ENCODE data around the gene SHISA9. TPM values are rescaled to one million over a fixed set of nuclear protein-coding genes. Genes with fewer than 3 reads are reported as not detected.

SHISA9 gene
- total and polyA plus RNA-seq, 2 of the 4 experiments (the other 2 are of a cell fraction): under 0.01 TPM; not detected in 1

DNA sequence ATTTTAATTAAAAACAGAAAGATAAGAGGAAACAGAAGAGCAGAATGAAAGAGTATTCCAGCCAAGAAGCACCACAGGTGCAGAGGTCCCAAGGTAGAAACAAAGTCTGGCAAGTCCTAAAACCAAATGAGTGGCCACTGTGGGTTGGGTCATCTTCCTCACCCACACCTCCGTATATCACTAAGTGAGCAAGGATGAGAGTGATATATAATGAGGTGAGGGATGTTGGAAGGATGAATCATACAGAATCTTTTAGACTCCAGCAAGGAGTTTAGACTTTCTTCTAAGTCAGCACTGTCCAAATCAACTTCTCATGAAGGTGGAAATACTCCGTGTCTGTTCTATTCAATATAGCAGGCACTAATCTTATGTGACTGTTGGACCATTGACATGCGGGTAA lies 70.8 kb downstream of the SHISA9 start:
- Histone ChIP-seq H3K14ac (replicated peaks; ENCODE audit: low read depth, low read length) (no peak overlapping the region), H3K56ac (ENCODE audit: extremely low read depth, insufficient read depth, low read length) (no peak overlapping the region), H3K27ac (ENCODE audit: insufficient read depth, low read length) (no peak overlapping the region), H3K27me3 (ENCODE audit: control insufficient read depth, insufficient read depth, low read length) (no peaks in the 10 kb centered on the region), H2BK15ac (ENCODE audit: low read depth, low read length) (no peak overlapping the region), H3K23ac (ENCODE audit: low read depth, low read length) (no peak overlapping the region), H3K4me3 (ENCODE audit: insufficient read depth, low read depth, low read length) (no peak overlapping the region), H2BK5ac (ENCODE audit: low read depth, low read length, poor library complexity, severe bottlenecking) (no peak overlapping the region), H4K20me1 (ENCODE audit: insufficient read depth, low read length) (no peaks in the 10 kb centered on the region), H3K36me3 (ENCODE audit: control insufficient read depth, insufficient read depth, low read length) (no peaks in the 10 kb centered on the region), H2AFZ (replicated peaks; ENCODE audit: low read length, poor library complexity) (no peak overlapping the region), H4K8ac (ENCODE audit: low read depth in 2 of 2, low read length in 2 of 2) (no peak overlapping the region), H3K9me3 (ENCODE audit: control insufficient read depth, insufficient read depth, low read length) (peaks cover 12% of the 10 kb centered on the region), H3K4me2 (ENCODE audit: low read depth, low read length) (no peak overlapping the region), H2BK20ac (ENCODE audit: low read depth, low read length) (no peak overlapping the region), H3K18ac (ENCODE audit: low read depth, low read length) (no peak overlapping the region), H4K5ac (ENCODE audit: low read depth, low read length) (no peak overlapping the region), H2AK5ac (ENCODE audit: low read depth, low read length) (no peak overlapping the region), H3K9ac (ENCODE audit: low read depth, low read length) (no peak overlapping the region), H2AK9ac (replicated peaks; ENCODE audit: low read depth, low read length, poor library complexity) (no peak overlapping the region), H3K9me1 (ENCODE audit: insufficient read depth, low read length) (no peaks in the 10 kb centered on the region), H3K79me1 (ENCODE audit: low read depth in 1 of 2, low read length in 2 of 2) (no peaks in the 10 kb centered on the region), H3K4me1 (ENCODE audit: control insufficient read depth, insufficient read depth, low read length) (no peaks in the 10 kb centered on the region), H2BK120ac (ENCODE audit: low read depth, low read length) (no peak overlapping the region), H3K4ac (ENCODE audit: low read depth, low read length) (no peak overlapping the region), H4K91ac (ENCODE audit: insufficient read depth, low read depth, low read length) (no peak overlapping the region)
- dilution Hi-C loops (cut with HindIII; ENCODE audit: low sequenced_read_pairs, unreplicated experiment) (no loop called here), in situ Hi-C loops (cut with MboI; ENCODE audit: low sequenced_read_pairs) (no loop called here), intact Hi-C loops (cut with micrococcal nuclease) (no loop called here)
- POLR2A ChIA-PET (ENCODE audit: unreplicated experiment): no interaction called here
- ATAC-seq (ENCODE audit: low read depth): no peak
- WGBS, 2 experiments (ENCODE audit: extremely low coverage in 2 of 2, insufficient read length in 1 of 2): no CpG with 5 or more reads among the region's 3 CpGs
- no peak for TF ChIP-seq MXI1 (IDR thresholded peaks at IDR 0.05; ENCODE audit: borderline replicate concordance, low read depth, low read length)
- TF ChIP-seq RFX5 (IDR thresholded peaks at IDR 0.05; ENCODE audit: low read depth, low read length): no peak
- TF ChIP-seq CHD1 (IDR thresholded peaks at IDR 0.05; ENCODE audit: low read depth, low read length): no peak
- TF ChIP-seq BHLHE40 (IDR thresholded peaks at IDR 0.05; ENCODE audit: low read depth, low read length): no peak
- TF ChIP-seq MAZ (IDR thresholded peaks at IDR 0.05; ENCODE audit: borderline replicate concordance, low read depth, low read length): no peak
- TF ChIP-seq, protein P1, sequence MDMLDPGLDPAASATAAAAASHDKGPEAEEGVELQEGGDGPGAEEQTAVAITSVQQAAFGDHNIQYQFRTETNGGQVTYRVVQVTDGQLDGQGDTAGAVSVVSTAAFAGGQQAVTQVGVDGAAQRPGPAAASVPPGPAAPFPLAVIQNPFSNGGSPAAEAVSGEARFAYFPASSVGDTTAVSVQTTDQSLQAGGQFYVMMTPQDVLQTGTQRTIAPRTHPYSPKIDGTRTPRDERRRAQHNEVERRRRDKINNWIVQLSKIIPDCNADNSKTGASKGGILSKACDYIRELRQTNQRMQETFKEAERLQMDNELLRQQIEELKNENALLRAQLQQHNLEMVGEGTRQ (IDR thresholded peaks at IDR 0.05; ENCODE audit: low read depth, low read length): no peak
- TF ChIP-seq, protein P2, sequence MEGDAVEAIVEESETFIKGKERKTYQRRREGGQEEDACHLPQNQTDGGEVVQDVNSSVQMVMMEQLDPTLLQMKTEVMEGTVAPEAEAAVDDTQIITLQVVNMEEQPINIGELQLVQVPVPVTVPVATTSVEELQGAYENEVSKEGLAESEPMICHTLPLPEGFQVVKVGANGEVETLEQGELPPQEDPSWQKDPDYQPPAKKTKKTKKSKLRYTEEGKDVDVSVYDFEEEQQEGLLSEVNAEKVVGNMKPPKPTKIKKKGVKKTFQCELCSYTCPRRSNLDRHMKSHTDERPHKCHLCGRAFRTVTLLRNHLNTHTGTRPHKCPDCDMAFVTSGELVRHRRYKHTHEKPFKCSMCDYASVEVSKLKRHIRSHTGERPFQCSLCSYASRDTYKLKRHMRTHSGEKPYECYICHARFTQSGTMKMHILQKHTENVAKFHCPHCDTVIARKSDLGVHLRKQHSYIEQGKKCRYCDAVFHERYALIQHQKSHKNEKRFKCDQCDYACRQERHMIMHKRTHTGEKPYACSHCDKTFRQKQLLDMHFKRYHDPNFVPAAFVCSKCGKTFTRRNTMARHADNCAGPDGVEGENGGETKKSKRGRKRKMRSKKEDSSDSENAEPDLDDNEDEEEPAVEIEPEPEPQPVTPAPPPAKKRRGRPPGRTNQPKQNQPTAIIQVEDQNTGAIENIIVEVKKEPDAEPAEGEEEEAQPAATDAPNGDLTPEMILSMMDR (conservative IDR thresholded peaks at IDR 0.05; ENCODE audit: low read depth, low read length): no peak
- no peak for TF ChIP-seq RCOR1 (IDR thresholded peaks at IDR 0.05; ENCODE audit: insufficient replicate concordance, low read length)
- TF ChIP-seq NFE2L2 (IDR thresholded peaks at IDR 0.05; ENCODE audit: low read depth, low read length): no peak
- TF ChIP-seq MAFK (IDR thresholded peaks at IDR 0.05; ENCODE audit: low read depth, low read length): no peak
- no peak for TF ChIP-seq SMC3 (IDR thresholded peaks at IDR 0.05; ENCODE audit: low read depth, low read length)
- TF ChIP-seq RAD21 (IDR thresholded peaks at IDR 0.05; ENCODE audit: low read length): no peak
- CTCF ChIA-PET: no interaction called here
- no TSS peak for BruUV-seq (replicated peaks)
- no peak for DNase-seq
